Activated CD4-positive, alpha-beta T cell treated with anti-CD3 and anti-CD28 coated beads for 36 hours (primary cell): Measurements from ENCODE around the gene DEFB123. TPM values are rescaled to one million over a fixed set of nuclear protein-coding genes. Genes with fewer than 3 reads are reported as not detected.

Experiments
- ATAC-seq: fragments of 200-7000 bp; cut with Tn5 transposase; one replicate; pipeline ENCODE4 v1.10.0; 2021; ENCODE audit warnings: mild to moderate bottlenecking, moderate library complexity
- CTCF ChIA-PET: fragments of 350-600 bp; sonication (Branson Sonifier 250); formaldehyde crosslinking; loops from one replicate; lab custom pipeline; 2021; ENCODE audit warnings: antibody characterized with exemption; lab: Charles Lee
- POLR2A ChIA-PET: fragments of 350-600 bp; sonication (Branson Sonifier 250); formaldehyde crosslinking; loops from one replicate; lab custom pipeline; 2021; ENCODE audit warnings: antibody characterized with exemption, inconsistent platforms; lab: Charles Lee
- DNase-seq: peaks from one replicate; pipeline ENCODE4 v3.0.0-alpha.2; 2020
- H3K27ac Mint-ChIP-seq: one replicate; pipeline ENCODE4 v1.8.0; 2021; ENCODE audit warnings: mixed read lengths
- H3K27me3 Mint-ChIP-seq: one replicate; pipeline ENCODE4 v1.8.0; 2021; ENCODE audit warnings: mixed read lengths
- H3K36me3 Mint-ChIP-seq: one replicate; pipeline ENCODE4 v1.8.0; 2021; ENCODE audit warnings: low read depth, mixed read lengths
- H3K4me1 Mint-ChIP-seq: one replicate; pipeline ENCODE4 v1.8.0; 2021; ENCODE audit warnings: mixed read lengths
- H3K4me3 Mint-ChIP-seq: one replicate; pipeline ENCODE4 v1.8.0; 2021; ENCODE audit warnings: mild to moderate bottlenecking, moderate library complexity, mixed read lengths
- H3K9me3 Mint-ChIP-seq: one replicate; pipeline ENCODE4 v1.8.0; 2021; ENCODE audit warnings: low read depth, mixed read lengths
- intact Hi-C, 2 experiments: fragments of 100-400 bp; cut with DNase I in 1 of 2; cut with micrococcal nuclease in 1 of 2; formaldehyde crosslinking; loops; one replicate each; pipeline versions ENCODE4 v1.14.2 to v1.15.1; 2022 to 2024; cut with DNase I, micrococcal nuclease
- total RNA-seq, 2 experiments: library from RNA; stranded (reverse); gene quantifications; one replicate each; pipeline ENCODE4 v1.2.3, GENCODE V29; 2021

The DEFB123 gene
- total RNA-seq, 2 experiments from 2014 or later: not detected

GRCh38 chr20:31496761-31497295, 56.4 kb downstream of the DEFB123 start:
- Mint-ChIP-seq H3K4me3 (no peak overlapping the region), H3K36me3 (no peaks in the 10 kb centered on the region), H3K27ac (no peak overlapping the region), H3K4me1 (no peaks in the 10 kb centered on the region), H3K27me3 (peaks cover 8% of the 10 kb centered on the region), H3K9me3 (no peaks in the 10 kb centered on the region)
- intact Hi-C loops: no loop called here
- ATAC-seq: no peak
- POLR2A ChIA-PET: no interaction called here
- CTCF ChIA-PET: interaction anchor here (1.0 to 1.1 kb wide), 2 partner anchors 11 to 37 kb away, joined by 3 to 4 read pairs; no protein-coding TSS in a partner anchor
- no peak for DNase-seq

- Mint-ChIP-seq H3K36me3 (no peaks in the 10 kb centered on the region), H3K4me1 (no peaks in the 10 kb centered on the region), H3K27ac (no peak overlapping the region), H3K9me3 (no peaks in the 10 kb centered on the region), H3K4me3 (no peak overlapping the region), H3K27me3 (peaks cover 8% of the 10 kb centered on the region)
- ChIA-PET POLR2A (no interaction called here), CTCF (interaction anchor here (0.7 to 1.0 kb wide), 2 partner anchors 14 to 38 kb away, joined by 3 to 4 read pairs; no protein-coding TSS in a partner anchor)
- intact Hi-C loops: no loop called here
- DNase-seq (no peak), ATAC-seq (no peak)
Observed at GRCh38 chr20:31497838-31498540, 57.6 kb downstream of the DEFB123 start.

Other genes with a start within 250 kb of the DEFB123 start
- not detected for gene DEFB115, start 183.0 kb upstream of the DEFB123 start, total RNA-seq
- gene DEFB116, start 132.0 kb upstream of the DEFB123 start, total RNA-seq: not detected
- gene DEFB118, start 72.0 kb upstream of the DEFB123 start, total RNA-seq: not detected
- gene DEFB119, start 50.0 kb upstream of the DEFB123 start, total RNA-seq: not detected
- not detected for gene DEFB121, start 34.4 kb upstream of the DEFB123 start, total RNA-seq
- gene DEFB124, start 34.5 kb downstream of the DEFB123 start, total RNA-seq: not detected
- not detected for gene REM1, start 34.7 kb downstream of the DEFB123 start, total RNA-seq
- gene HM13, start 73.8 kb downstream of the DEFB123 start, total RNA-seq: 100 to 1,000 TPM; 108 to 111 TPM
- 1 to 10 TPM; 2.2 to 3.5 TPM for gene ID1, start 164.7 kb downstream of the DEFB123 start, total RNA-seq
- gene COX4I2, start 197.3 kb downstream of the DEFB123 start, total RNA-seq: not detected